Kidney epithelial cell (primary cell): ENCODE results near the gene SURF2. TPM values are rescaled to one million over a fixed set of nuclear protein-coding genes. Genes with fewer than 3 reads are reported as not detected.

Experiments
- DNase-seq: peaks from one replicate; pipeline ENCODE4 v3.0.0-alpha.2; 2010; ENCODE audit warnings: low read depth
- H3K27me3 ChIP-seq: 2 replicates; pipeline ENCODE4 v1.6.0; 2011; ENCODE audit warnings: low read length; ENCODE audit not compliant: control insufficient read depth, insufficient read depth
- H3K36me3 ChIP-seq: 2 replicates; pipeline ENCODE4 v1.5.1; 2011; ENCODE audit warnings: low read length; ENCODE audit not compliant: control insufficient read depth, insufficient read depth
- H3K4me3 ChIP-seq: 2 replicates; pipeline ENCODE4 v1.5.1; 2011; ENCODE audit warnings: low read depth, mild to moderate bottlenecking, control low read depth, low read length
- total RNA-seq: library from RNA; depleted of rRNA; stranded (reverse); fragments of >200 nt; gene quantifications from 2 replicates; pipeline ENCODE4 v1.2.3, GENCODE V29; 2015
- TF ChIP-seq, protein P1 (sequence below): IDR thresholded peaks from 2 replicates; pipeline ENCODE4 v1.5.1; 2011; ENCODE audit warnings: mild to moderate bottlenecking, moderate library complexity, low read length, control low read depth, inconsistent platforms; ENCODE audit not compliant: insufficient read depth, poor library complexity, severe bottlenecking

Gene SURF2
- total RNA-seq, 1 donor from 2014 or later: 38.7 TPM

DNA sequence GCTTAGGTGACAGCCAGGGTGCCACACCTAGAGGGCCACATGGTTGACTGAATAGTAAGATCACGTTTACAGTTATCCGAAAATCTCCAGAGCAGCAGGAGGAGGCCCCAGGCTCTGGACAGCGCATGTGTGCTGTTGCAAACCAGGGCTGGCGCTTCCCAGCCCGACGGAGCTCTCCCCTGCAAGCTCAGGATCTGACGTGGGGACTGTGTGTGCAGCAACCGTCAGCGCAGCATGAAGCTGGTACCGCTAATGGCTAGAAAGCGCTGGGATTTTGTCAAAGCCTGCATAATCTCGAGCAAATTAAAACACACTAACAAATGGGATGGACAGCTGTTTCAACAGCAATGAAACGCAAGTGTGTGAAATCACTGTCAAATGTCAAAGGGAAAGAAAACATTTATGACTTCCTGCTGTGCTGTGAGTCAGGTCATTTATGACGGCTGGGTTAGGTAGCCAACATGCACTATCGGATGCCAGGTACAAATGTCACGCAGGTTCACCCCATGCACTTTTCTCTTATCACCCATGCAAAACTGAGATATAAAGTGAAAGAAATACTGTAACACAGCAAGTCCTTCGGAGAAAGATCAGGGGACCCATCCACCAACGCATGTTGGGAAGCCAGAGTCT, 12.0 kb downstream of the SURF2 start:
- DNase-seq: no peak
- Histone ChIP-seq H3K27me3 (no peaks in the 10 kb centered on the region), H3K36me3 (peaks cover 2% of the 10 kb centered on the region), H3K4me3 (no peak overlapping the region)
- TF ChIP-seq, protein P1, sequence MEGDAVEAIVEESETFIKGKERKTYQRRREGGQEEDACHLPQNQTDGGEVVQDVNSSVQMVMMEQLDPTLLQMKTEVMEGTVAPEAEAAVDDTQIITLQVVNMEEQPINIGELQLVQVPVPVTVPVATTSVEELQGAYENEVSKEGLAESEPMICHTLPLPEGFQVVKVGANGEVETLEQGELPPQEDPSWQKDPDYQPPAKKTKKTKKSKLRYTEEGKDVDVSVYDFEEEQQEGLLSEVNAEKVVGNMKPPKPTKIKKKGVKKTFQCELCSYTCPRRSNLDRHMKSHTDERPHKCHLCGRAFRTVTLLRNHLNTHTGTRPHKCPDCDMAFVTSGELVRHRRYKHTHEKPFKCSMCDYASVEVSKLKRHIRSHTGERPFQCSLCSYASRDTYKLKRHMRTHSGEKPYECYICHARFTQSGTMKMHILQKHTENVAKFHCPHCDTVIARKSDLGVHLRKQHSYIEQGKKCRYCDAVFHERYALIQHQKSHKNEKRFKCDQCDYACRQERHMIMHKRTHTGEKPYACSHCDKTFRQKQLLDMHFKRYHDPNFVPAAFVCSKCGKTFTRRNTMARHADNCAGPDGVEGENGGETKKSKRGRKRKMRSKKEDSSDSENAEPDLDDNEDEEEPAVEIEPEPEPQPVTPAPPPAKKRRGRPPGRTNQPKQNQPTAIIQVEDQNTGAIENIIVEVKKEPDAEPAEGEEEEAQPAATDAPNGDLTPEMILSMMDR: no peak

GRCh38 chr9:133369422-133369821, 13.1 kb downstream of the SURF2 start:
- Histone ChIP-seq H3K36me3 (peaks cover 2% of the 10 kb centered on the region), H3K4me3 (no peak overlapping the region), H3K27me3 (no peaks in the 10 kb centered on the region)
- no peak for DNase-seq
- TF ChIP-seq, protein P1: no peak

DNA sequence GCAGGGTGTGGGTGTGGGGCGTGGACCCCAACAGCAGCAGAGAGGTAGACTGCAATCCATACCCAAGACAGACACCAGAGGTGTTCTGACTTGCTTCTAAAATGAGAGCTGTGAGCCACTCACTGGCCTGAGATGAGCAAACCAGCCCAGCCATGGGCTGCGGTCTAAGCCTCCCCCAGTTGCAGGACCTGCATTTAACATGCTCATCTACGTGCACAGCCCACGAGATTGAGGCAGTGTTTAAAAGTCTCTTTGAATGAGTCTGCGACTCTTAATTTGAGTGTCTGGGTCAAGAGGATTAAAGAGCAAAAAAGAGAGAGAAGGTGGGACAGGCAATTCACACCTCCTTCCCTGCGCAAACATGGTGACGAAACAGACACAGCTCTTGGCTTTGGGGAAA, 13.6 kb downstream of the SURF2 start:
- Histone ChIP-seq H3K36me3 (peaks cover 2% of the 10 kb centered on the region), H3K4me3 (no peak overlapping the region), H3K27me3 (no peaks in the 10 kb centered on the region)
- TF ChIP-seq, protein P1: no peak
- no peak for DNase-seq

DNA sequence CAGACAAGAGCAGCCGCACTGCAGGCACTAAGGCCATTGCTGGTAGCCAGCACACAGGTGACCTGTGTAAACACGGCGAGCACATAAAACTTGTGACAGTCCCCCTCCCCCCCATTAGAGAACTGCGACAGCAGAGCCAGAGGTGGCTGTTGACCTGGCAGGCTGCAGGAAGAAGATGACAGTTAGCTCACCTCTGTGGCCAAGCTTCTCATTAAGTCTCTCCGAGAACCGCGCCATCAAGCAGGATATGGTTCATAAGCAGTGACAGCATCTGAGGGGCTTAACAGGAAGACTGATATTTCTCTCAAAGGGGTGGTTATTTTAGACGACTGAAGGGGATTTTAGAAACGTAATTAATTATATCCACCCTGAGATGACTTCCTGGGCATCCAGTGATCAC, 14.3 kb downstream of the SURF2 start:
- Histone ChIP-seq H3K36me3 (peaks cover 2% of the 10 kb centered on the region), H3K4me3 (no peak overlapping the region), H3K27me3 (no peaks in the 10 kb centered on the region)
- DNase-seq: no peak
- TF ChIP-seq, protein P1: no peak

DNA sequence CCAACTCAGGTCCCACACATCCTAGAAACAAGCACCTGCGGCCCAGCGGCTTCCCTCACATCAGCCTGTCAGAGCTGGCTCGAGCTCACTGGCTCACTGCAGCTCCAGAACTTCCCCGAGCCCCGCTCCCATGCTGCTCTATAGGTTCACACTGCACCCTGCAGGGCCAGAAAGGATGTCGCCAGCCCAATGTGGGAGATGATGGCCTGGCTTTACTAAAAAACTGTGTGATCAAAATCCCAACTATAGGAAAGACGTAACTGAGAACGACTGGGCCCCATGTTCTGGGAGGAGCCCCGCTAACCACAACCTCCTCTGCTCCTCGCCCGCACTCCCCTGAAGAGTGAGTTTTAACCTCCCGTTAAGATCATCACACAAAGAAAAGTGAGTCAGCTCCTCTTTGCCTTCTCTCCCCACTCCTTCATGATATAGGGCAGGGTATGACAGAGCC, 14.9 kb downstream of the SURF2 start:
- Histone ChIP-seq H3K4me3 (no peak overlapping the region), H3K36me3 (peaks cover 2% of the 10 kb centered on the region), H3K27me3 (no peaks in the 10 kb centered on the region)
- TF ChIP-seq, protein P1: no peak
- DNase-seq: no peak

GRCh38 chr9:133372144-133372543, 15.8 kb downstream of the SURF2 start:
- no peaks in the 10 kb centered on the region for H3K27me3 ChIP-seq
- no peak overlapping the region for H3K4me3 ChIP-seq
- TF ChIP-seq, protein P1: no peak
- no peak for DNase-seq
- H3K36me3 ChIP-seq: peaks cover 2% of the 10 kb centered on the region
